HG03064 (cell line): ENCODE measurements around the gene CTSW.
"Not testable (repeated sequence)": the region's sequence is repeated elsewhere in the genome, so short reads cannot be mapped to it uniquely, and the experiment has no call there.

ENCODE experiments used
- ATAC-seq: cut with Tn5 transposase; IDR thresholded peaks from one replicate; pipeline ENCODE4 v1.9.1; 2021; ENCODE audit warnings: low read depth; ENCODE audit not compliant: unreplicated experiment

CTSW gene

GRCh38 chr11:65879617-65880016, at the start of gene CTSW:
TSS of gene CTSW (plus strand) at chr11:65879837. CDS start at chr11:65879855, 18 bp downstream.
- ATAC-seq, result no peak

GRCh38 chr11:65832231-65832630, 47.4 kb upstream of the CTSW start:
- not testable (repeated sequence) for ATAC-seq

GRCh38 chr11:65833297-65834030, 46.2 kb upstream of the CTSW start, which contains the start of gene SNX32:
TSS of gene SNX32 (plus strand) at chr11:65833963. CDS start at chr11:65834066, 103 bp downstream.
- ATAC-seq, result peak; percentile 92

GRCh38 chr11:65834202-65834601, 45.4 kb upstream of the CTSW start:
- ATAC-seq, result peak; percentile 15

- no peak for ATAC-seq
Observed at GRCh38 chr11:65842144-65842543, 37.5 kb upstream of the CTSW start.

- ATAC-seq, result no peak
Observed at GRCh38 chr11:65843811-65844210, 35.8 kb upstream of the CTSW start.

- ATAC-seq, result no peak
Observed at GRCh38 chr11:65844231-65844872, 35.3 kb upstream of the CTSW start.

GRCh38 chr11:65847746-65848145, 31.9 kb upstream of the CTSW start:
- no peak for ATAC-seq

GRCh38 chr11:65848693-65849092, 30.9 kb upstream of the CTSW start:
- ATAC-seq, result not testable (repeated sequence)

GRCh38 chr11:65849366-65849765, 30.3 kb upstream of the CTSW start:
- no peak for ATAC-seq

- no peak for ATAC-seq
Observed at GRCh38 chr11:65849771-65850216, 29.8 kb upstream of the CTSW start.

- ATAC-seq, result no peak
Observed at GRCh38 chr11:65850217-65851082, 29.2 kb upstream of the CTSW start.

- no peak for ATAC-seq
Observed at GRCh38 chr11:65851083-65851579, 28.5 kb upstream of the CTSW start.

GRCh38 chr11:65851811-65852507, 27.7 kb upstream of the CTSW start:
- no peak for ATAC-seq

GRCh38 chr11:65852508-65853245, 27.0 kb upstream of the CTSW start:
- no peak for ATAC-seq

- no peak for ATAC-seq
Observed at GRCh38 chr11:65853246-65853979, 26.2 kb upstream of the CTSW start.

- ATAC-seq, result no peak
Observed at GRCh38 chr11:65854161-65854592, 25.5 kb upstream of the CTSW start.

- no peak for ATAC-seq
Observed at GRCh38 chr11:65854852-65855837, 24.5 kb upstream of the CTSW start.
